Stimulated activated CD4-positive, alpha-beta T cell treated with anti-CD3 and anti-CD28 coated beads, Interleukin-15, amount 100 ng/mL, for 1 hour (primary cell): ENCODE data around the gene ANGPTL5.
"Not testable (repeated sequence)": the region's sequence is repeated elsewhere in the genome, so short reads cannot be mapped to it uniquely, and the experiment has no call there.

Experiments used
- DNase-seq, 2 donors: peaks; one replicate each; pipeline ENCODE4 v3.0.0-alpha.2; 2020; ENCODE audit warnings: low read depth in 1 of 2, low spot score in 1 of 2

The ANGPTL5 gene

GRCh38 chr11:101889767-101890166 lies 26.6 kb downstream of the ANGPTL5 start:
- DNase-seq = no peak

- DNase-seq = no peak
Measured at GRCh38 chr11:101885631-101886030, 30.7 kb downstream of the ANGPTL5 start.

GRCh38 chr11:101881586-101881985 lies 34.7 kb downstream of the ANGPTL5 start:
- DNase-seq = no peak

GRCh38 chr11:101880222-101880621 lies 36.1 kb downstream of the ANGPTL5 start:
- no peak for DNase-seq

- no peak for DNase-seq
Measured at GRCh38 chr11:101872171-101872882, 44.0 kb downstream of the ANGPTL5 start.

- DNase-seq = no peak
Measured at GRCh38 chr11:101870510-101870909, 45.8 kb downstream of the ANGPTL5 start.

- DNase-seq = no peak
Measured at GRCh38 chr11:101867951-101868350, 48.4 kb downstream of the ANGPTL5 start.

GRCh38 chr11:101866619-101867491 lies 49.5 kb downstream of the ANGPTL5 start:
- no peak for DNase-seq

GRCh38 chr11:101864098-101864497 lies 52.2 kb downstream of the ANGPTL5 start:
- DNase-seq = no peak

- DNase-seq = no peak
Measured at GRCh38 chr11:101863361-101863760, 53.0 kb downstream of the ANGPTL5 start.

- no peak for DNase-seq
Measured at GRCh38 chr11:101862391-101863233, 53.7 kb downstream of the ANGPTL5 start.

GRCh38 chr11:101860696-101861427 lies 55.5 kb downstream of the ANGPTL5 start:
- no peak for DNase-seq

- DNase-seq = not testable (repeated sequence)
Measured at GRCh38 chr11:101852260-101852659, 64.1 kb downstream of the ANGPTL5 start.

GRCh38 chr11:101848262-101848661 lies 68.1 kb downstream of the ANGPTL5 start:
- no peak for DNase-seq

GRCh38 chr11:101844608-101845007 lies 71.7 kb downstream of the ANGPTL5 start:
- DNase-seq = no peak

- no peak for DNase-seq
Measured at GRCh38 chr11:101840704-101841103, 75.6 kb downstream of the ANGPTL5 start.
